Calu3 (cell line): ENCODE measurements around the gene DYNAP. TPM values are rescaled to one million over a fixed set of nuclear protein-coding genes. Genes with fewer than 3 reads are reported as not detected.

Experiments
- BruUV-seq: library from RNA; stranded (reverse); fragments of 400-500 nt; replicated peaks from 2 replicates; lab custom pipeline; 2021; lab: Mats Ljungman, UMichigan
- CTCF ChIA-PET: fragments of 300-600 bp; sonication (Branson Sonifier 250); formaldehyde crosslinking; loops from one replicate; lab custom pipeline; 2022; ENCODE audit warnings: antibody characterized with exemption; lab: Charles Lee
- DNase-seq: peaks from one replicate; pipeline ENCODE4 v3.0.0; 2022
- H3K27ac Mint-ChIP-seq: one replicate; pipeline ENCODE4 v1.8.0; 2022; ENCODE audit warnings: mixed read lengths; ENCODE audit not compliant: unreplicated experiment
- H3K27me3 Mint-ChIP-seq: one replicate; pipeline ENCODE4 v1.8.0; 2022; ENCODE audit warnings: mixed read lengths; ENCODE audit not compliant: unreplicated experiment
- H3K36me3 Mint-ChIP-seq: one replicate; pipeline ENCODE4 v1.8.0; 2022; ENCODE audit warnings: mild to moderate bottlenecking, moderate library complexity, mixed read lengths; ENCODE audit not compliant: insufficient read depth, unreplicated experiment
- H3K4me1 Mint-ChIP-seq: one replicate; pipeline ENCODE4 v1.8.0; 2022; ENCODE audit warnings: mild to moderate bottlenecking, low read depth, mixed read lengths; ENCODE audit not compliant: unreplicated experiment
- H3K4me3 Mint-ChIP-seq: one replicate; pipeline ENCODE4 v1.8.0; 2022; ENCODE audit warnings: mild to moderate bottlenecking, low read depth, moderate library complexity, mixed read lengths; ENCODE audit not compliant: unreplicated experiment
- H3K9me3 Mint-ChIP-seq: one replicate; pipeline ENCODE4 v1.8.0; 2022; ENCODE audit warnings: low read depth, mixed read lengths; ENCODE audit not compliant: unreplicated experiment
- intact Hi-C: fragments of 100-400 bp; cut with micrococcal nuclease; formaldehyde crosslinking; loops from one replicate; pipeline ENCODE4 v1.10.0; 2022; ENCODE audit not compliant: unreplicated experiment
- total RNA-seq: library from RNA; stranded (reverse); gene quantifications from 2 replicates; pipeline ENCODE4 v1.2.3, GENCODE V29; 2022
- TF ChIP-seq, protein P1 (sequence below): fragments of 200-600 bp; IDR thresholded peaks from one replicate; pipeline ENCODE4 v1.8.0; 2022; ENCODE audit warnings: antibody characterized with exemption; ENCODE audit not compliant: unreplicated experiment

Gene DYNAP
- total RNA-seq, 1 experiment from 2014 or later: not detected

DNA sequence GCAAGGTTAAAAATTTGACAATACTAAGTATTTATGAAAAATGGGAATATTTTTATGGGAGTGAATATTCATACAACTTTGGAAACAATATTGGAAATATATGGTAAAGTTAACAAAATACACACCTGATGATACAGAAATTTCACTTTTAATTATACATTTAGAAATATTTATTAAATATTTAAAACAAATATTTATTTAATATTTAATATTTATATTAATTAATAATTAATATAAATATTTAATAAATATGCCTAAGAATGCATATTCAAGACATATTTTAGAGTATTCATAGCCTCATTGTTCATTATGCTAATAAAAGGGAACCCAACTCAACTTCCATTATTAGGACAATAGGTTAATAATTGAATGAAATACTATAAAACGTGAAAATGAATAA is 7.0 kb upstream of the DYNAP start:
- CTCF ChIA-PET: no interaction called here
- BruUV-seq: no TSS peak
- Mint-ChIP-seq H3K4me3 (no peak overlapping the region), H3K27me3 (no peaks in the 10 kb centered on the region), H3K4me1 (no peaks in the 10 kb centered on the region), H3K27ac (no peak overlapping the region), H3K9me3 (no peaks in the 10 kb centered on the region), H3K36me3 (no peaks in the 10 kb centered on the region)
- TF ChIP-seq, protein P1, sequence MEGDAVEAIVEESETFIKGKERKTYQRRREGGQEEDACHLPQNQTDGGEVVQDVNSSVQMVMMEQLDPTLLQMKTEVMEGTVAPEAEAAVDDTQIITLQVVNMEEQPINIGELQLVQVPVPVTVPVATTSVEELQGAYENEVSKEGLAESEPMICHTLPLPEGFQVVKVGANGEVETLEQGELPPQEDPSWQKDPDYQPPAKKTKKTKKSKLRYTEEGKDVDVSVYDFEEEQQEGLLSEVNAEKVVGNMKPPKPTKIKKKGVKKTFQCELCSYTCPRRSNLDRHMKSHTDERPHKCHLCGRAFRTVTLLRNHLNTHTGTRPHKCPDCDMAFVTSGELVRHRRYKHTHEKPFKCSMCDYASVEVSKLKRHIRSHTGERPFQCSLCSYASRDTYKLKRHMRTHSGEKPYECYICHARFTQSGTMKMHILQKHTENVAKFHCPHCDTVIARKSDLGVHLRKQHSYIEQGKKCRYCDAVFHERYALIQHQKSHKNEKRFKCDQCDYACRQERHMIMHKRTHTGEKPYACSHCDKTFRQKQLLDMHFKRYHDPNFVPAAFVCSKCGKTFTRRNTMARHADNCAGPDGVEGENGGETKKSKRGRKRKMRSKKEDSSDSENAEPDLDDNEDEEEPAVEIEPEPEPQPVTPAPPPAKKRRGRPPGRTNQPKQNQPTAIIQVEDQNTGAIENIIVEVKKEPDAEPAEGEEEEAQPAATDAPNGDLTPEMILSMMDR: no peak
- DNase-seq: no peak
- intact Hi-C loops: no loop called here

DNA sequence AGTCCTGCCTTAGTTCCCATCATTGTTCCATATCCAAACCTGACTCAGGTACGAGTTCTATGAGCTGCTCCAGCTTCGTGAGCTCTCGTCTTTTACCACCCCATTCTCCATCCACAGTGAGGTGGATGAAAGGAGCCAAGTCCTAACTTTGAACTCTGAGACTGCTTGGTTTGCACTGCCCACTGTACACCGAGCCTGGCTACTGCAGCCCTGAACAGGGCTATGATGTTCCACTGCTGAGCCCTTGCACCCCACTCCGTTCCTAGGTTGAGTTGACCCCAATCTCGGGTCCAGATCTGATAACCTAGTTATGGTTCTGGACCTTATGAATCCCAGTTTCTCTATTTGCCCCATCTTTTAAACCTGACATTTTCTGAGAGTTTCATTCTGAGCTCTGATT is 5.3 kb upstream of the DYNAP start:
- H3K27ac Mint-ChIP-seq: no peak overlapping the region
- intact Hi-C loops: no loop called here
- H3K36me3 Mint-ChIP-seq: no peaks in the 10 kb centered on the region
- TF ChIP-seq, protein P1: no peak
- CTCF ChIA-PET: no interaction called here
- no peak overlapping the region for H3K4me3 Mint-ChIP-seq
- H3K4me1 Mint-ChIP-seq: no peaks in the 10 kb centered on the region
- H3K27me3 Mint-ChIP-seq: no peaks in the 10 kb centered on the region
- DNase-seq: no peak
- H3K9me3 Mint-ChIP-seq: no peaks in the 10 kb centered on the region
- no TSS peak for BruUV-seq

DNA sequence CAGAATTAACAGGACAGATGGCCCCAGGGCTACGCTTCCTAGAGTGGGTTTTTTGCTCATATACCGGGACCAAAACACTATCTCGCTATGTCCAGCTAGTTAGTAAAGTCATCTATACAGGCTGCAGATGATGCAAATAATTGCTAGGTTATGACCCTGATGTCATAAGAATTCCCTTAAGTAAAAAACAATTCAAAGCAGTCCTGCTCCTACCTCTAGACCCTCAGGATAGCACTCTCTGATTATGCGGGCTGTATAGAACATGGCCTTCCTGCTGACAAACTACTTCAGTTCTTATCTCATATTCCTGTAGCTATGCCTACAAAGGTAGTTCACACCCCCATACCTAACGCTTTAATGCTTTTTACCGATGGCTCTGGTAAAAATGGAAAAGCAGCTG is 13.2 kb downstream of the DYNAP start:
- H3K4me1 Mint-ChIP-seq: peaks cover 23% of the 10 kb centered on the region
- no peaks in the 10 kb centered on the region for H3K9me3 Mint-ChIP-seq
- H3K36me3 Mint-ChIP-seq: peaks cover 9% of the 10 kb centered on the region
- DNase-seq: no peak
- intact Hi-C loops: no loop called here
- no peak overlapping the region for H3K27ac Mint-ChIP-seq
- TF ChIP-seq, protein P1: no peak
- BruUV-seq: no TSS peak
- no peak overlapping the region for H3K4me3 Mint-ChIP-seq
- H3K27me3 Mint-ChIP-seq: peaks cover under 1% of the 10 kb centered on the region
- CTCF ChIA-PET: no interaction called here

- no peaks in the 10 kb centered on the region for H3K9me3 Mint-ChIP-seq
- no peaks in the 10 kb centered on the region for H3K27me3 Mint-ChIP-seq
- peaks cover 33% of the 10 kb centered on the region for H3K4me1 Mint-ChIP-seq
- no peak for DNase-seq
- H3K27ac Mint-ChIP-seq: peak overlapping the region; percentile 81
- BruUV-seq: no TSS peak
- TF ChIP-seq, protein P1: no peak
- H3K4me3 Mint-ChIP-seq: peak overlapping the region; percentile 49
- CTCF ChIA-PET: interaction anchor here (1.0 kb wide), 1 partner anchor 47 kb away, joined by 5 read pairs; no protein-coding TSS in a partner anchor
- peaks cover 9% of the 10 kb centered on the region for H3K36me3 Mint-ChIP-seq
- intact Hi-C loops: loop anchor here (5.0 kb wide), 1 partner anchor 40 kb away; no protein-coding TSS in a partner anchor
These were observed 15.8 kb downstream of the DYNAP start for GRCh38 chr18:54606835-54607212.
